ENCODE measurements around the gene TACC2.
A peak's percentile ranks its signal among the peaks of the same experiment; 100 is the strongest.
"Not testable (repeated sequence)": the region's sequence is repeated elsewhere in the genome, so short reads cannot be mapped to it uniquely, and the experiment has no call there.

The TACC2 gene

GRCh38 chr10:122056431-122057094 lies 67.6 kb downstream of the TACC2 start:
- DNase-seq (ENCODE audit: low read depth): no peak
- in situ Hi-C loops (cut with HindIII; ENCODE audit: low sequenced_read_pairs): no loop called here
- TF ChIP-seq CTCF (IDR thresholded peaks at IDR 0.05; ENCODE audit: low read depth, low read length, missing control alignments): no peak
- H3K4me3 ChIP-seq (ENCODE audit: low read depth, low read length): no peak overlapping the region

- no peak for TF ChIP-seq CTCF (IDR thresholded peaks at IDR 0.05; ENCODE audit: low read depth, low read length, missing control alignments)
- no peak overlapping the region for H3K4me3 ChIP-seq (ENCODE audit: low read depth, low read length)
- in situ Hi-C loops (cut with HindIII; ENCODE audit: low sequenced_read_pairs): no loop called here
- no peak for DNase-seq (ENCODE audit: low read depth)
Measured at GRCh38 chr10:122057841-122058413, 69.0 kb downstream of the TACC2 start.

GRCh38 chr10:122060250-122060649 lies 71.3 kb downstream of the TACC2 start:
- no peak for TF ChIP-seq CTCF (IDR thresholded peaks at IDR 0.05; ENCODE audit: low read depth, low read length, missing control alignments)
- DNase-seq (ENCODE audit: low read depth): no peak
- in situ Hi-C loops (cut with HindIII; ENCODE audit: low sequenced_read_pairs): no loop called here
- no peak overlapping the region for H3K4me3 ChIP-seq (ENCODE audit: low read depth, low read length)

- DNase-seq (ENCODE audit: low read depth): peak; percentile 24
- H3K4me3 ChIP-seq (ENCODE audit: low read depth, low read length): no peak overlapping the region
- in situ Hi-C loops (cut with HindIII; ENCODE audit: low sequenced_read_pairs): no loop called here
- TF ChIP-seq CTCF (IDR thresholded peaks at IDR 0.05; ENCODE audit: low read depth, low read length, missing control alignments): no peak
Measured at GRCh38 chr10:122062831-122063674, 74.1 kb downstream of the TACC2 start.

GRCh38 chr10:122066337-122066939 lies 77.5 kb downstream of the TACC2 start:
- DNase-seq (ENCODE audit: low read depth); in situ Hi-C loops (cut with HindIII; ENCODE audit: low sequenced_read_pairs): not testable (repeated sequence)

GRCh38 chr10:122068844-122069243 lies 79.9 kb downstream of the TACC2 start:
- in situ Hi-C loops (cut with HindIII; ENCODE audit: low sequenced_read_pairs): no loop called here
- no peak overlapping the region for H3K4me3 ChIP-seq (ENCODE audit: low read depth, low read length)
- no peak for DNase-seq (ENCODE audit: low read depth)
- TF ChIP-seq CTCF (IDR thresholded peaks at IDR 0.05; ENCODE audit: low read depth, low read length, missing control alignments): no peak

More at GRCh38 chr10:122066337-122066939, 77.5 kb downstream of the TACC2 start:
- not testable (repeated sequence) for H3K4me3 ChIP-seq (ENCODE audit: low read depth, low read length)

All from astrocyte of the cerebellum (primary cell).